HCT116 (cell line): ENCODE measurements around the gene KRTAP1-4. TPM values are rescaled to one million over a fixed set of nuclear protein-coding genes. Genes with fewer than 3 reads are reported as not detected.

ENCODE experiments used
- ATAC-seq: fragments of 200-7000 bp; cut with Tn5 transposase; 2 replicates; pipeline ENCODE4 v1.9.1; 2020; ENCODE audit warnings: mild to moderate bottlenecking, moderate library complexity
- BruUV-seq: library from RNA; stranded (reverse); fragments of 400-500 nt; replicated peaks from 2 replicates; lab custom pipeline; 2021; lab: Mats Ljungman, UMichigan
- CTCF ChIA-PET: fragments of 300-600 bp; sonication (Branson Sonifier 250); formaldehyde crosslinking; loops from one replicate; lab custom pipeline; 2021; ENCODE audit warnings: antibody characterized with exemption; lab: Charles Lee
- POLR2A ChIA-PET: fragments of 300-600, 350-600 bp; sonication (Branson Sonifier 250); formaldehyde crosslinking; loops from one replicate; lab custom pipeline; 2021; ENCODE audit warnings: antibody characterized with exemption; lab: Charles Lee
- RAD21 ChIA-PET, 2 experiments: fragments of 300-600 bp; sonication (Branson Sonifier 250); formaldehyde crosslinking; loops; one replicate each; lab custom pipeline; 2023; ENCODE audit warnings: low total read pairs in 2 of 2; ENCODE audit not compliant: uncharacterized antibody in 2 of 2, unreplicated experiment in 2 of 2, low non-redundant PET in 1 of 2; lab: Charles Lee
- DNase-seq: peaks from one replicate; pipeline ENCODE4 v3.0.0-alpha.2; 2010; ENCODE audit warnings: low read depth, low spot score
- H2AFZ ChIP-seq: fragments of 200-600 bp; shearing (Covaris generic), sonication (generic); 2 replicates; pipeline ENCODE4 v1.6.1; 2017; ENCODE audit warnings: low read depth, mixed run types, mixed read lengths, antibody characterized with exemption, low read length; ENCODE audit not compliant: poor library complexity, severe bottlenecking
- H3K27ac ChIP-seq: 2 replicates; pipeline ENCODE4 v1.5.1; 2012; ENCODE audit warnings: low read depth, low read length
- H3K27me3 ChIP-seq: fragments of 200-600 bp; sonication (generic); 2 replicates; pipeline ENCODE4 v1.6.1; 2016; ENCODE audit warnings: mixed run types, low read length, mixed read lengths; ENCODE audit not compliant: insufficient read depth
- H3K36me3 ChIP-seq, 2 experiments: fragments of 200-500 bp in 1 of 2; fragments of 200-600 bp in 1 of 2; sonication (Bioruptor generic) in 1 of 2; sonication (generic) in 1 of 2; 2 replicates each; pipeline versions ENCODE4 v1.5.1 to v1.6.1; 2014 to 2016; ENCODE audit warnings: low read length in 2 of 2, inconsistent platforms in 1 of 2, mixed read lengths in 1 of 2, mixed run types in 1 of 2; ENCODE audit not compliant: insufficient read depth in 2 of 2, control insufficient read depth in 1 of 2
- H3K4me1 ChIP-seq, 2 experiments: fragments of 200-600 bp in 1 of 2; sonication (generic) in 1 of 2; 2 replicates each; pipeline versions ENCODE4 v1.5.1 to v1.6.1; 2012 to 2017; ENCODE audit warnings: low read length in 2 of 2, inconsistent platforms in 1 of 2, mild to moderate bottlenecking in 1 of 2, mixed read lengths in 1 of 2, mixed run types in 1 of 2, moderate library complexity in 1 of 2; ENCODE audit not compliant: insufficient read depth in 2 of 2, control insufficient read depth in 1 of 2
- H3K4me2 ChIP-seq: fragments of 200-600 bp; sonication (generic); 2 replicates; pipeline ENCODE4 v1.6.1; 2017; ENCODE audit warnings: mixed run types, low read length, mixed read lengths
- H3K4me3 ChIP-seq, 2 experiments: fragments of 200-600 bp in 1 of 2; sonication (generic) in 1 of 2; replicated peaks in 1 of 2; 2 replicates each; pipeline ENCODE4 v1.5.1; 2011 to 2016; ENCODE audit warnings: low read length in 2 of 2, control low read depth in 1 of 2, low read depth in 1 of 2, mild to moderate bottlenecking in 1 of 2, mixed read lengths in 1 of 2, mixed run types in 1 of 2
- H3K79me2 ChIP-seq: fragments of 200-600 bp; sonication (generic); 2 replicates; pipeline ENCODE4 v1.6.1; 2017; ENCODE audit warnings: mild to moderate bottlenecking, mixed run types, low read length, moderate library complexity, mixed read lengths; ENCODE audit not compliant: insufficient read depth
- H3K9ac ChIP-seq: fragments of 200-600 bp; sonication (generic); 2 replicates; pipeline ENCODE4 v1.6.1; 2016; ENCODE audit warnings: low read length, mixed read lengths
- H3K9me2 ChIP-seq: fragments of 200-600 bp; sonication (generic), shearing (Covaris generic); 2 replicates; pipeline ENCODE4 v1.6.1; 2017; ENCODE audit warnings: mixed run types, mild to moderate bottlenecking, moderate library complexity; ENCODE audit not compliant: insufficient read depth
- H3K9me3 ChIP-seq, 2 experiments: fragments of 200-500 bp in 1 of 2; fragments of 200-600 bp in 1 of 2; sonication (Bioruptor generic) in 1 of 2; sonication (generic) in 1 of 2; 2 replicates each; pipeline ENCODE4 v1.6.1; 2014 to 2017; ENCODE audit warnings: low read length in 2 of 2, mixed read lengths in 2 of 2, inconsistent platforms in 1 of 2, low read depth in 1 of 2, mild to moderate bottlenecking in 1 of 2, mixed run types in 1 of 2, moderate library complexity in 1 of 2; ENCODE audit not compliant: control insufficient read depth in 1 of 2, insufficient read depth in 1 of 2
- H4K20me1 ChIP-seq: fragments of 200-600 bp; sonication (generic), shearing (Covaris generic); 2 replicates; pipeline ENCODE4 v1.6.1; 2017; ENCODE audit warnings: mixed run types, mild to moderate bottlenecking, moderate library complexity; ENCODE audit not compliant: insufficient read depth
- ELF1 ChIP-seq: IDR thresholded peaks from 2 replicates; pipeline ENCODE4 v1.6.1; 2012; ENCODE audit warnings: low read depth, borderline replicate concordance
- EZH2phosphoT487 ChIP-seq: fragments of 200-600 bp; IDR thresholded peaks from 2 replicates; pipeline ENCODE4 v1.6.1; 2018; ENCODE audit warnings: antibody characterized with exemption, borderline replicate concordance
- FOSL1 ChIP-seq: IDR thresholded peaks from 2 replicates; pipeline ENCODE4 v1.6.1; 2012; ENCODE audit warnings: low read depth
- JUND ChIP-seq: IDR thresholded peaks from 2 replicates; pipeline ENCODE4 v1.6.1; 2012
- POLR2A ChIP-seq: IDR thresholded peaks from 2 replicates; pipeline ENCODE4 v1.7.0; 2011; ENCODE audit warnings: borderline replicate concordance; ENCODE audit not compliant: insufficient read depth, insufficient read length; ENCODE audit errors: extremely low read depth
- SP1 ChIP-seq: IDR thresholded peaks from 2 replicates; pipeline ENCODE4 v1.6.1; 2012; ENCODE audit warnings: low read depth
- SRF ChIP-seq: IDR thresholded peaks from 2 replicates; pipeline ENCODE4 v1.6.1; 2012; ENCODE audit warnings: low read depth
- ZNF274 ChIP-seq: fragments of 200-500 bp; sonication (Bioruptor generic); IDR thresholded peaks from 2 replicates; pipeline ENCODE4 v1.6.1; 2014; ENCODE audit warnings: mild to moderate bottlenecking, low read depth, low read length, inconsistent platforms
- intact Hi-C: fragments of 100-400 bp; cut with micrococcal nuclease; formaldehyde crosslinking; loops from 2 replicates; pipeline ENCODE4 v1.10.0; 2022
- total RNA-seq: library from RNA; stranded (reverse); gene quantifications from one replicate; pipeline ENCODE4 v1.2.1, GENCODE V29; 2021; ENCODE audit not compliant: unreplicated experiment
- TF ChIP-seq, protein P1 (sequence below), 3 experiments: fragments of 200-600 bp in 1 of 3; sonication (generic) in 1 of 3; IDR thresholded peaks in 2 of 3; conservative IDR thresholded peaks in 1 of 3; 2 replicates each; pipeline ENCODE4 v1.5.1; 2012 to 2017; ENCODE audit warnings: low read depth in 2 of 3, low read length in 2 of 3, antibody characterized with exemption in 1 of 3, borderline replicate concordance in 1 of 3, control low read depth in 1 of 3, mild to moderate bottlenecking in 1 of 3, mixed read lengths in 1 of 3, mixed run types in 1 of 3, moderate library complexity in 1 of 3; ENCODE audit not compliant: insufficient read depth in 1 of 3

KRTAP1-4 gene
- total RNA-seq, 1 experiment from 2014 or later, result not detected

DNA sequence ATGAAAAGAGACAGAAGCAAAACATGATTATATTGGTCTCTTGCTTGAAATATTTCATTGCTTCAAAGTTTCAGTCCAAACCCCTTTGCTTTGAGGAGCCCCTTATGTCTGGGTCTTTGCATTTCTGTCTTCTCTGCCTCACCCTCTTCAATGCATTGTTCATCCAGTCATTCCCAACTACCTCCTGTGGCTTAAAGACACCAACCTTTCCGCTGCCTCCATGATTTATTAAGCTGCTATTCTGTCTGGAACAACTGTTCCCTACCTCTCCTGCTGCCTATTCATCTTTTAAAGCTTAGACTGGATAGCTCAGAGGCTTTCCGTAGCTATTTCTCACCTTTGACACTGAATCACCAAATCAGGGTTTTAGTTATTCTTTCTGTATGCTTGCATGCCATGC lies 32.6 kb downstream of the KRTAP1-4 start:
- Histone ChIP-seq H4K20me1 (no peaks in the 10 kb centered on the region), H3K4me1 (peaks cover 5 to 18% of the 10 kb centered on the region in 2 experiments; a peak in 3 of 4 replicates), H2AFZ (peak overlapping the region; percentile 64), H3K79me2 (no peaks in the 10 kb centered on the region), H3K9ac (no peak overlapping the region), H3K4me2 (0 out of 2 replicates have a peak overlapping the region, but pooled peaks have one; percentile 22), H3K27me3 (no peaks in the 10 kb centered on the region), H3K27ac (no peak overlapping the region), H3K9me3 (peaks cover 0 to 4% of the 10 kb centered on the region in 2 experiments; a peak in 1 of 4 replicates), H3K4me3 (no peak overlapping the region), H3K9me2 (no peaks in the 10 kb centered on the region; the same call in 1 of the 2 replicates), H3K36me3 (no peaks in the 10 kb centered on the region)
- RAD21 ChIA-PET, result no interaction called here
- intact Hi-C loops, result no loop called here
- CTCF ChIA-PET, result no interaction called here
- TF ChIP-seq ZNF274, result no peak
- TF ChIP-seq ELF1, result no peak
- no peak for TF ChIP-seq POLR2A
- POLR2A ChIA-PET, result interaction anchor here (0.8 kb wide), 1 partner anchor 41 kb away, joined by 3 read pairs; no protein-coding TSS in a partner anchor
- BruUV-seq, result no TSS peak
- ATAC-seq, result no peak; the same call in 1 of the 2 replicates
- no peak for DNase-seq

- no peaks in the 10 kb centered on the region for H4K20me1 ChIP-seq
- intact Hi-C loops, result no loop called here
- H3K9ac ChIP-seq, result no peak overlapping the region
- no peak overlapping the region for H3K27ac ChIP-seq
- ChIA-PET CTCF (no interaction called here), POLR2A (interaction anchor here (0.8 kb wide), 1 partner anchor 40 kb away, joined by 3 read pairs; no protein-coding TSS in a partner anchor), RAD21 (no interaction called here)
- H3K36me3 ChIP-seq, result no peaks in the 10 kb centered on the region
- no peak overlapping the region for H3K4me3 ChIP-seq
- no peaks in the 10 kb centered on the region; the same call in 1 of the 2 replicates for H3K9me2 ChIP-seq
- TF ChIP-seq, protein P1, sequence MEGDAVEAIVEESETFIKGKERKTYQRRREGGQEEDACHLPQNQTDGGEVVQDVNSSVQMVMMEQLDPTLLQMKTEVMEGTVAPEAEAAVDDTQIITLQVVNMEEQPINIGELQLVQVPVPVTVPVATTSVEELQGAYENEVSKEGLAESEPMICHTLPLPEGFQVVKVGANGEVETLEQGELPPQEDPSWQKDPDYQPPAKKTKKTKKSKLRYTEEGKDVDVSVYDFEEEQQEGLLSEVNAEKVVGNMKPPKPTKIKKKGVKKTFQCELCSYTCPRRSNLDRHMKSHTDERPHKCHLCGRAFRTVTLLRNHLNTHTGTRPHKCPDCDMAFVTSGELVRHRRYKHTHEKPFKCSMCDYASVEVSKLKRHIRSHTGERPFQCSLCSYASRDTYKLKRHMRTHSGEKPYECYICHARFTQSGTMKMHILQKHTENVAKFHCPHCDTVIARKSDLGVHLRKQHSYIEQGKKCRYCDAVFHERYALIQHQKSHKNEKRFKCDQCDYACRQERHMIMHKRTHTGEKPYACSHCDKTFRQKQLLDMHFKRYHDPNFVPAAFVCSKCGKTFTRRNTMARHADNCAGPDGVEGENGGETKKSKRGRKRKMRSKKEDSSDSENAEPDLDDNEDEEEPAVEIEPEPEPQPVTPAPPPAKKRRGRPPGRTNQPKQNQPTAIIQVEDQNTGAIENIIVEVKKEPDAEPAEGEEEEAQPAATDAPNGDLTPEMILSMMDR (IDR thresholded peaks at IDR 0.05 in 2 of 3, conservative IDR thresholded peaks at IDR 0.05 in 1 of 3; ENCODE audit: borderline replicate concordance in 1 of 3, insufficient read depth in 1 of 3, low read depth in 2 of 3, low read length in 2 of 3), result no peak
- TF ChIP-seq JUND (peak; percentile 57), FOSL1 (peak; percentile 46; the same call in 1 of the 2 replicates), SP1 (peak; percentile 28; the same call in 1 of the 2 replicates), SRF (peak; percentile 62; the same call in 1 of the 2 replicates), EZH2phosphoT487 (no peak)
- H3K9me3 ChIP-seq, result peaks cover 0 to 4% of the 10 kb centered on the region in 2 experiments; a peak in 1 of 4 replicates
- H3K79me2 ChIP-seq, result no peaks in the 10 kb centered on the region
- no TSS peak for BruUV-seq
- no peak for ATAC-seq
- H2AFZ ChIP-seq, result peak overlapping the region; percentile 64
- H3K27me3 ChIP-seq, result no peaks in the 10 kb centered on the region
- H3K4me2 ChIP-seq, result peak overlapping the region; percentile 22; the same call in 1 of the 2 replicates
- H3K4me1 ChIP-seq, result peaks cover 5 to 19% of the 10 kb centered on the region in 2 experiments; a peak in 3 of 4 replicates
- no peak for DNase-seq
Measured at GRCh38 chr17:40996829-40997228, 33.2 kb downstream of the KRTAP1-4 start.
